Measurements from ENCODE around the gene COL6A1.

DNA sequence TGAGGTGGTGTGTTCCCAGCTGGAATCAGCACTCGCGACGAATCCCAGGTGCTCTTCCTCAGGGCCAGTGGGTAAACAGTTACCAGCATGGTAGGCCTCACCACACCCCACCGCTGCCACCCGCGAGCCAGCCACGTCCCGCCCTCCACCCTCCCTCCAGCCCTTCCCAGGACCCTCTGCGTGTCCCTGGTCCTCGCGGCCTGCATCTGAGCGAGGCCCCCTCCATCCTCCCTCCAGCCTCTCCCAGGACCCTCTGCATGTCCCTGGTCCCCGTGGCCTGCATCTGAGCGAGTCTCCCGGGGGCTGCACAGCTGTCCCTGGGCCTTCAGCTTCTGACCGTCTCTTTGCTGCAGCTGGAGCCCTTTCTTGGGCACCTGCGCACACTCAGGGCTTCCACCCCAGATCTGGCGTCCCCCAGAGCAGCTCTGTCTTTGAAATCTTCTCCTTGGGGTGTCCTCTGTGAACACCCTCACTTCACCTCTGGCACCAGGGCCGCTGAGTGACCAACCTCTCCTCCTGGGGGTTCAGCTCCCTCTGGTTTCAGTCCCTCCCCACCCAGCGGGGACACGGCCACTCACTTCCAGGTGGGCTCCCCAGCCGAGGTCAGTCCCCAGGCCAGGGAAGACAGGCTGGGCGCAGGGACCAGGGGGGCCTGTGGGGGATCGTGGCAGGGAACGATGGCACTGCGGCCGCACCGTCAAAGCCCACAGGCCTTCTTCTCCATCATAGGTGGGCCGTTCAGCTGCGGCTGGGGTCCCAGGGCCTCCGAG lies 58.5 kb downstream of the COL6A1 start:
- TF ChIP-seq, protein P1, sequence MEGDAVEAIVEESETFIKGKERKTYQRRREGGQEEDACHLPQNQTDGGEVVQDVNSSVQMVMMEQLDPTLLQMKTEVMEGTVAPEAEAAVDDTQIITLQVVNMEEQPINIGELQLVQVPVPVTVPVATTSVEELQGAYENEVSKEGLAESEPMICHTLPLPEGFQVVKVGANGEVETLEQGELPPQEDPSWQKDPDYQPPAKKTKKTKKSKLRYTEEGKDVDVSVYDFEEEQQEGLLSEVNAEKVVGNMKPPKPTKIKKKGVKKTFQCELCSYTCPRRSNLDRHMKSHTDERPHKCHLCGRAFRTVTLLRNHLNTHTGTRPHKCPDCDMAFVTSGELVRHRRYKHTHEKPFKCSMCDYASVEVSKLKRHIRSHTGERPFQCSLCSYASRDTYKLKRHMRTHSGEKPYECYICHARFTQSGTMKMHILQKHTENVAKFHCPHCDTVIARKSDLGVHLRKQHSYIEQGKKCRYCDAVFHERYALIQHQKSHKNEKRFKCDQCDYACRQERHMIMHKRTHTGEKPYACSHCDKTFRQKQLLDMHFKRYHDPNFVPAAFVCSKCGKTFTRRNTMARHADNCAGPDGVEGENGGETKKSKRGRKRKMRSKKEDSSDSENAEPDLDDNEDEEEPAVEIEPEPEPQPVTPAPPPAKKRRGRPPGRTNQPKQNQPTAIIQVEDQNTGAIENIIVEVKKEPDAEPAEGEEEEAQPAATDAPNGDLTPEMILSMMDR (conservative IDR thresholded peaks at IDR 0.05; ENCODE audit: low read depth, low read length) = no peak
- no peak for TF ChIP-seq EZH2 (IDR thresholded peaks at IDR 0.05; ENCODE audit: borderline replicate concordance, low read depth, low read length, poor library complexity, severe bottlenecking)
